ENCODE results near the gene TM7SF3.
A peak's percentile ranks its signal among the peaks of the same experiment; 100 is the strongest.

Gene TM7SF3

GRCh38 chr12:27015730-27016076 lies 1.5 kb upstream of the TM7SF3 start:
- peak; percentile 47 for DNase-seq (ENCODE audit: low spot score)
- TF ChIP-seq CTCF (IDR thresholded peaks at IDR 0.05; ENCODE audit: extremely low read depth, insufficient read depth, missing control alignments), result peak; percentile 33
- in situ Hi-C loops (cut with MboI; ENCODE audit: low pct_unique_long_range_greater_than_20kb, low sequenced_read_pairs, unreplicated experiment), result no loop called here

GRCh38 chr12:27014859-27015729 lies 910 bp upstream of the TM7SF3 start:
- peak; percentile 75 for DNase-seq (ENCODE audit: low spot score)
- in situ Hi-C loops (cut with MboI; ENCODE audit: low pct_unique_long_range_greater_than_20kb, low sequenced_read_pairs, unreplicated experiment), result no loop called here
- TF ChIP-seq CTCF (IDR thresholded peaks at IDR 0.05; ENCODE audit: extremely low read depth, insufficient read depth, missing control alignments), result no peak

GRCh38 chr12:27013611-27014084 lies 536 bp downstream of the TM7SF3 start:
- DNase-seq (ENCODE audit: low spot score), result peak; percentile 12
- TF ChIP-seq CTCF (IDR thresholded peaks at IDR 0.05; ENCODE audit: extremely low read depth, insufficient read depth, missing control alignments), result no peak
- in situ Hi-C loops (cut with MboI; ENCODE audit: low pct_unique_long_range_greater_than_20kb, low sequenced_read_pairs, unreplicated experiment), result no loop called here

- no peak for DNase-seq (ENCODE audit: low spot score)
- in situ Hi-C loops (cut with MboI; ENCODE audit: low pct_unique_long_range_greater_than_20kb, low sequenced_read_pairs, unreplicated experiment), result no loop called here
- TF ChIP-seq CTCF (IDR thresholded peaks at IDR 0.05; ENCODE audit: extremely low read depth, insufficient read depth, missing control alignments), result no peak
Measured at GRCh38 chr12:27012982-27013255, 1.3 kb downstream of the TM7SF3 start.

GRCh38 chr12:27012239-27012981 lies 1.8 kb downstream of the TM7SF3 start:
- in situ Hi-C loops (cut with MboI; ENCODE audit: low pct_unique_long_range_greater_than_20kb, low sequenced_read_pairs, unreplicated experiment), result no loop called here
- no peak for TF ChIP-seq CTCF (IDR thresholded peaks at IDR 0.05; ENCODE audit: extremely low read depth, insufficient read depth, missing control alignments)
- DNase-seq (ENCODE audit: low spot score), result no peak

- DNase-seq (ENCODE audit: low spot score), result peak; percentile 15
- in situ Hi-C loops (cut with MboI; ENCODE audit: low pct_unique_long_range_greater_than_20kb, low sequenced_read_pairs, unreplicated experiment), result no loop called here
- no peak for TF ChIP-seq CTCF (IDR thresholded peaks at IDR 0.05; ENCODE audit: extremely low read depth, insufficient read depth, missing control alignments)
Measured at GRCh38 chr12:27009881-27010301, 4.3 kb downstream of the TM7SF3 start.
